Epithelial cell of esophagus (primary cell): ENCODE measurements around the gene TRIM43B.
"Not testable (repeated sequence)": the region's sequence is repeated elsewhere in the genome, so short reads cannot be mapped to it uniquely, and the experiment has no call there.

Experiments
- DNase-seq: peaks from one replicate; pipeline ENCODE4 v3.0.0; 2010; ENCODE audit warnings: low read depth
- H3K4me3 ChIP-seq: 2 replicates; pipeline ENCODE4 v1.5.1; 2011; ENCODE audit warnings: mild to moderate bottlenecking, low read length, control low read depth

The TRIM43B gene

GRCh38 chr2:95429748-95430467 lies 54.6 kb downstream of the TRIM43B start:
- not testable (repeated sequence) for H3K4me3 ChIP-seq, DNase-seq

GRCh38 chr2:95427196-95427867 lies 57.2 kb downstream of the TRIM43B start:
- not testable (repeated sequence) for H3K4me3 ChIP-seq, DNase-seq
